HEK293 (cell line): Measurements from ENCODE around the gene S100A10.
A peak's percentile ranks its signal among the peaks of the same experiment; 100 is the strongest.

Source experiments
- CTCF ChIA-PET: fragments of 350-600 bp; formaldehyde crosslinking; extraction: SDS; loops from one replicate; lab custom pipeline; 2021; ENCODE audit warnings: antibody characterized with exemption; lab: Yijun Ruan, JAX
- POLR2A ChIA-PET: fragments of 300-600 bp; formaldehyde crosslinking; extraction: SDS; loops from one replicate; lab custom pipeline; 2020; ENCODE audit warnings: antibody characterized with exemption, inconsistent platforms; lab: Yijun Ruan, JAX
- H3K27ac ChIP-seq: fragments of 200-500 bp; sonication (Bioruptor generic); 2 replicates; pipeline ENCODE4 v1.5.1; 2014; ENCODE audit warnings: low read depth, low read length, control low read depth, inconsistent platforms; ENCODE audit errors: extremely low read depth
- H3K36me3 ChIP-seq, 2 experiments: fragments of 200-500 bp in 1 of 2; sonication (Bioruptor generic) in 1 of 2; 1 replicate in 1 of 2; 2 replicates in 1 of 2; pipeline ENCODE4 v1.5.1; 2014 to 2017; ENCODE audit warnings: inconsistent platforms in 2 of 2, low read length in 2 of 2; ENCODE audit not compliant: control insufficient read depth in 2 of 2, insufficient read depth in 1 of 2
- H3K4me1 ChIP-seq: fragments of 200-500 bp; sonication (Bioruptor generic); 2 replicates; pipeline ENCODE4 v1.5.1; 2014; ENCODE audit warnings: mild to moderate bottlenecking, low read length, inconsistent platforms; ENCODE audit not compliant: control insufficient read depth, insufficient read depth
- H3K4me3 ChIP-seq: 2 replicates; pipeline ENCODE4 v1.5.1; 2011; ENCODE audit warnings: low read depth, mild to moderate bottlenecking, control low read depth, low read length, moderate library complexity
- H3K9me3 ChIP-seq: fragments of 200-500 bp; sonication (Bioruptor generic); 2 replicates; pipeline ENCODE4 v1.5.1; 2014; ENCODE audit warnings: low read depth, low read length, inconsistent platforms; ENCODE audit not compliant: control insufficient read depth, insufficient read depth
- BCL11B ChIP-seq: fragments of 450-650 bp; formaldehyde crosslinking; IDR thresholded peaks from 2 replicates; pipeline ENCODE4 v1.5.1; 2016; ENCODE audit warnings: low read depth, missing biosample characterization, missing genetic modification characterization
- GFI1B ChIP-seq: fragments of 450-650 bp; formaldehyde crosslinking; IDR thresholded peaks from 2 replicates; pipeline ENCODE4 v1.5.1; 2016; ENCODE audit warnings: missing biosample characterization, missing genetic modification characterization
- GLI2 ChIP-seq: fragments of 450-650 bp; formaldehyde crosslinking; IDR thresholded peaks from 2 replicates; pipeline ENCODE4; 2017; ENCODE audit warnings: missing biosample characterization, missing genetic modification characterization, low read depth, borderline replicate concordance
- PRDM1 ChIP-seq: fragments of 450-650 bp; formaldehyde crosslinking; IDR thresholded peaks from 2 replicates; pipeline ENCODE4; 2016; ENCODE audit warnings: missing biosample characterization, missing genetic modification characterization
- PRDM6 ChIP-seq: fragments of 450-650 bp; formaldehyde crosslinking; IDR thresholded peaks from 2 replicates; pipeline ENCODE4 v1.5.1; 2017; ENCODE audit warnings: missing biosample characterization, missing genetic modification characterization
- SALL2 ChIP-seq: fragments of 450-650 bp; formaldehyde crosslinking; IDR thresholded peaks from 2 replicates; pipeline ENCODE4 v1.5.0; 2017; ENCODE audit warnings: missing biosample characterization, mild to moderate bottlenecking, missing genetic modification characterization, borderline replicate concordance
- SCRT2 ChIP-seq: fragments of 450-650 bp; formaldehyde crosslinking; IDR thresholded peaks from 2 replicates; pipeline ENCODE4 v1.5.1; 2016; ENCODE audit warnings: missing biosample characterization, missing genetic modification characterization
- SETDB1 ChIP-seq: IDR thresholded peaks from one replicate; pipeline ENCODE4 v1.6.1; 2017; ENCODE audit warnings: mild to moderate bottlenecking, low read length, moderate library complexity, mixed read lengths; ENCODE audit not compliant: insufficient read length
- SP2 ChIP-seq: fragments of 450-650 bp; formaldehyde crosslinking; IDR thresholded peaks from 2 replicates; pipeline ENCODE4 v1.5.1; 2016; ENCODE audit warnings: missing biosample characterization, missing genetic modification characterization
- TCF7L2 ChIP-seq: IDR thresholded peaks from 2 replicates; pipeline ENCODE4 v1.6.1; 2011; ENCODE audit warnings: low read depth, mild to moderate bottlenecking, inconsistent platforms, low read length, moderate library complexity, borderline replicate concordance
- ZBTB21 ChIP-seq: fragments of 450-650 bp; formaldehyde crosslinking; IDR thresholded peaks from 2 replicates; pipeline ENCODE4 v1.5.1; 2017; ENCODE audit warnings: missing biosample characterization, missing genetic modification characterization
- ZFP41 ChIP-seq: fragments of 450-650 bp; formaldehyde crosslinking; IDR thresholded peaks from 2 replicates; pipeline ENCODE4 v1.5.1; 2016; ENCODE audit warnings: missing biosample characterization, missing genetic modification characterization, borderline replicate concordance
- ZIC2 ChIP-seq: fragments of 450-650 bp; formaldehyde crosslinking; IDR thresholded peaks from 2 replicates; pipeline ENCODE4 v1.5.1; 2016; ENCODE audit warnings: missing biosample characterization, missing genetic modification characterization
- ZNF132 ChIP-seq: fragments of 450-650 bp; formaldehyde crosslinking; IDR thresholded peaks from 2 replicates; pipeline ENCODE4 v1.5.1; 2017; ENCODE audit warnings: missing biosample characterization, missing genetic modification characterization, borderline replicate concordance
- ZNF133 ChIP-seq: fragments of 450-650 bp; formaldehyde crosslinking; IDR thresholded peaks from 2 replicates; pipeline ENCODE4 v1.5.1; 2016; ENCODE audit warnings: missing biosample characterization, missing genetic modification characterization
- ZNF155 ChIP-seq: fragments of 450-650 bp; formaldehyde crosslinking; IDR thresholded peaks from 2 replicates; pipeline ENCODE4 v1.5.1; 2016; ENCODE audit warnings: missing biosample characterization, missing genetic modification characterization
- ZNF175 ChIP-seq: fragments of 450-650 bp; formaldehyde crosslinking; IDR thresholded peaks from 2 replicates; pipeline ENCODE4 v1.5.1; 2016; ENCODE audit warnings: missing biosample characterization, missing genetic modification characterization
- ZNF416 ChIP-seq: fragments of 450-650 bp; formaldehyde crosslinking; IDR thresholded peaks from 2 replicates; pipeline ENCODE4 v1.5.1; 2016; ENCODE audit warnings: missing biosample characterization, missing genetic modification characterization
- ZNF529 ChIP-seq: fragments of 450-650 bp; formaldehyde crosslinking; IDR thresholded peaks from 2 replicates; pipeline ENCODE4 v1.5.1; 2017; ENCODE audit warnings: missing genetic modification characterization, missing biosample characterization; ENCODE audit not compliant: insufficient replicate concordance
- ZNF530 ChIP-seq: fragments of 450-650 bp; formaldehyde crosslinking; IDR thresholded peaks from 2 replicates; pipeline ENCODE4 v1.5.1; 2016; ENCODE audit warnings: low read depth, missing biosample characterization, missing genetic modification characterization
- ZNF558 ChIP-seq: fragments of 450-650 bp; formaldehyde crosslinking; IDR thresholded peaks from 2 replicates; pipeline ENCODE4 v1.5.1; 2016; ENCODE audit warnings: missing biosample characterization, missing genetic modification characterization
- ZNF692 ChIP-seq: fragments of 450-650 bp; formaldehyde crosslinking; IDR thresholded peaks from 2 replicates; pipeline ENCODE4 v1.5.1; 2016; ENCODE audit warnings: missing biosample characterization, missing genetic modification characterization

Gene S100A10

GRCh38 chr1:151939141-151939540 is 54.5 kb downstream of the S100A10 start:
- ChIA-PET POLR2A (no interaction called here), CTCF (interaction anchor here (1.2 to 14.8 kb wide), 5 partner anchors 9 to 62 kb away, joined by 3 to 301 read pairs (median 8); no protein-coding TSS in a partner anchor)
- H3K4me3 ChIP-seq = no peak overlapping the region
- H3K9me3 ChIP-seq = no peaks in the 10 kb centered on the region
- H3K27ac ChIP-seq = no peak overlapping the region
- TF ChIP-seq SALL2 (tag by site-specific recombination) (no peak), ZNF529 (tag by site-specific recombination) (no peak), ZNF133 (tag by site-specific recombination) (no peak), ZNF175 (no peak), SETDB1 (no peak)
- no peaks in the 10 kb centered on the region for H3K36me3 ChIP-seq
- peaks cover 8% of the 10 kb centered on the region; the same call in 1 of the 2 replicates for H3K4me1 ChIP-seq

- CTCF ChIA-PET = interaction anchor here (0.7 to 14.8 kb wide), 12 partner anchors 8 to 1220 kb away, joined by 3 to 301 read pairs (median 10); partner anchors contain the start of gene S100A10
- peaks cover 8% of the 10 kb centered on the region; the same call in 1 of the 2 replicates for H3K4me1 ChIP-seq
- H3K9me3 ChIP-seq = no peaks in the 10 kb centered on the region
- H3K27ac ChIP-seq = no peak overlapping the region
- H3K4me3 ChIP-seq = no peak overlapping the region
- TF ChIP-seq PRDM1 (tag by site-specific recombination) (peak; percentile 80), TCF7L2 (peak; percentile 85; the same call in 1 of the 2 replicates), ZIC2 (tag by site-specific recombination) (peak; percentile 51), ZNF155 (tag by site-specific recombination) (no peak), SCRT2 (tag by site-specific recombination) (peak; percentile 77; the same call in 1 of the 2 replicates), ZNF558 (no peak)
- TF ChIP-seq, all 188 proteins: peak for 4
- POLR2A ChIA-PET = interaction anchor here (2.1 kb wide), 1 partner anchor 58 kb away, joined by 6 read pairs; no protein-coding TSS in a partner anchor
- H3K36me3 ChIP-seq = no peaks in the 10 kb centered on the region
Observed at GRCh38 chr1:151936653-151937052, 57.0 kb downstream of the S100A10 start.

- no peaks in the 10 kb centered on the region for H3K36me3 ChIP-seq
- CTCF ChIA-PET = interaction anchor here (0.6 to 14.8 kb wide), 22 partner anchors 9 to 840 kb away, joined by 3 to 301 read pairs (median 4); partner anchors contain the start of genes S100A10 and S100A11
- no peaks in the 10 kb centered on the region for H3K9me3 ChIP-seq
- POLR2A ChIA-PET = interaction anchor here (0.8 to 2.1 kb wide), 3 partner anchors 8 to 67 kb away, joined by 4 to 6 read pairs (median 5); no protein-coding TSS in a partner anchor
- peaks cover 8% of the 10 kb centered on the region; the same call in 1 of the 2 replicates for H3K4me1 ChIP-seq
- TF ChIP-seq GLI2 (tag by site-specific recombination) (no peak), GFI1B (no peak), ZNF530 (tag by site-specific recombination) (no peak), ZNF132 (tag by site-specific recombination) (no peak), PRDM6 (peak; percentile 90), ZNF416 (tag by site-specific recombination) (no peak), SP2 (no peak), ZNF692 (tag by site-specific recombination) (0 out of 2 replicates have a peak, but pooled peaks have one; percentile 4), ZBTB21 (tag by site-specific recombination) (no peak), ZFP41 (tag by site-specific recombination) (no peak), BCL11B (tag by site-specific recombination) (no peak)
- no peak overlapping the region for H3K4me3 ChIP-seq
- H3K27ac ChIP-seq = no peak overlapping the region
Observed at GRCh38 chr1:151935894-151936602, 57.6 kb downstream of the S100A10 start.
